ENCODE measurements around the gene PTBP3.
"Not testable (repeated sequence)": the region's sequence is repeated elsewhere in the genome, so short reads cannot be mapped to it uniquely, and the experiment has no call there.

The PTBP3 gene

GRCh38 chr9:112267086-112267485 is 66.3 kb downstream of the PTBP3 start:
- DNase-seq = not testable (repeated sequence)

GRCh38 chr9:112265391-112265790 is 68.0 kb downstream of the PTBP3 start:
- no peak for DNase-seq

GRCh38 chr9:112262577-112262976 is 70.8 kb downstream of the PTBP3 start:
- no peak for DNase-seq

GRCh38 chr9:112261133-112261532 is 72.3 kb downstream of the PTBP3 start:
- no peak for DNase-seq

GRCh38 chr9:112258106-112258505 is 75.3 kb downstream of the PTBP3 start:
- DNase-seq = no peak

- DNase-seq = no peak
Observed at GRCh38 chr9:112252194-112252593, 81.2 kb downstream of the PTBP3 start.

GRCh38 chr9:112249277-112249676 is 84.1 kb downstream of the PTBP3 start:
- DNase-seq = no peak

GRCh38 chr9:112248722-112249121 is 84.7 kb downstream of the PTBP3 start:
- no peak for DNase-seq

GRCh38 chr9:112247090-112247489 is 86.3 kb downstream of the PTBP3 start:
- no peak for DNase-seq

GRCh38 chr9:112245126-112245525 is 88.3 kb downstream of the PTBP3 start:
- no peak for DNase-seq

- no peak for DNase-seq
Observed at GRCh38 chr9:112242147-112242804, 91.1 kb downstream of the PTBP3 start.

- DNase-seq = no peak
Observed at GRCh38 chr9:112241491-112241890, 91.9 kb downstream of the PTBP3 start.

GRCh38 chr9:112239708-112240107 is 93.7 kb downstream of the PTBP3 start:
- no peak for DNase-seq

GRCh38 chr9:112239284-112239683 is 94.1 kb downstream of the PTBP3 start:
- no peak for DNase-seq

- DNase-seq = no peak
Observed at GRCh38 chr9:112234779-112235178, 98.6 kb downstream of the PTBP3 start.

- DNase-seq = no peak
Observed at GRCh38 chr9:112233769-112234168, 99.7 kb downstream of the PTBP3 start.

- DNase-seq = no peak
Observed at GRCh38 chr9:112232233-112232632, 101.2 kb downstream of the PTBP3 start.

- DNase-seq = no peak
Observed at GRCh38 chr9:112226091-112226490, 107.3 kb downstream of the PTBP3 start.

GRCh38 chr9:112224401-112225289 is 108.8 kb downstream of the PTBP3 start:
- DNase-seq = no peak

- no peak for DNase-seq
Observed at GRCh38 chr9:112218908-112219307, 114.5 kb downstream of the PTBP3 start.

GRCh38 chr9:112212926-112213325 is 120.5 kb downstream of the PTBP3 start:
- DNase-seq = no peak

GRCh38 chr9:112207451-112207850 is 126.0 kb downstream of the PTBP3 start:
- DNase-seq = no peak

GRCh38 chr9:112203536-112203935 is 129.9 kb downstream of the PTBP3 start:
- no peak for DNase-seq

- DNase-seq = no peak
Observed at GRCh38 chr9:112200711-112201110, 132.7 kb downstream of the PTBP3 start.

All from NCI-H1694 (cell line).